Stimulated activated CD8-positive, alpha-beta memory T cell treated with anti-CD3 and anti-CD28 coated beads, Interleukin-15, amount 100 ng/mL, for 4 hours (primary cell): ENCODE measurements around the gene GNS.
"Not testable (repeated sequence)": the region's sequence is repeated elsewhere in the genome, so short reads cannot be mapped to it uniquely, and the experiment has no call there.

Source experiments
- DNase-seq, 2 donors: peaks; one replicate each; pipeline ENCODE4 v3.0.0-alpha.2; 2020; ENCODE audit warnings: low read depth in 2 of 2

GNS gene

DNA sequence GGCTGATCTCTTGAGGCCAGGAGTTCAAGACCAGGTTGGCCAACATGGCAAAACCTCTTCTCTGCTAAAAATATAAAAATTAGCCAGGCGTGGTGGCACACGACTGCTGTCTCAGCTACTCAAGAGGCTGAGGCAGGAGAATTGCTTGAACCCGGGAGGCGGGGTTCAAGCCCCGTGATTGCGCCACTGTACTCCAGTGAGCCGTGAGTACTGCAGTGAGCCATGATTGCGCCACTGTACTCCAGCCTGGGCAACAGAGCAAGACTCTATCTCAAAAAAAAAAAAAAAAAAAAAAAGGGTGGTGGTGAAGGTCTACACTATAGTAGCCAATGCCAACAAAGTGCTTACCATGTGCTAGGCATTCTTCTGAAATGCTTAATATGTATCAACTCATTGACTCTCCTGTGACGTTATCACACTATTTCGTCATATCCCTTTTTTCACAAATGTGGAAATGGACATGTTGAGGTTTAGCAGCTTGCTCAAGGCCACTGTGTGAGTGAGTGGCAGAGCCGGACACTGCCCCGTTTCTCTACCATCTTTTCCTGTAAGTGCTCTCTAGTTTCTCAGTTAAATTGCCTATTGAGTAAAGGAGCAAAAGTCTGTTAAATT is 59.6 kb downstream of the GNS start:
- no peak for DNase-seq

DNA sequence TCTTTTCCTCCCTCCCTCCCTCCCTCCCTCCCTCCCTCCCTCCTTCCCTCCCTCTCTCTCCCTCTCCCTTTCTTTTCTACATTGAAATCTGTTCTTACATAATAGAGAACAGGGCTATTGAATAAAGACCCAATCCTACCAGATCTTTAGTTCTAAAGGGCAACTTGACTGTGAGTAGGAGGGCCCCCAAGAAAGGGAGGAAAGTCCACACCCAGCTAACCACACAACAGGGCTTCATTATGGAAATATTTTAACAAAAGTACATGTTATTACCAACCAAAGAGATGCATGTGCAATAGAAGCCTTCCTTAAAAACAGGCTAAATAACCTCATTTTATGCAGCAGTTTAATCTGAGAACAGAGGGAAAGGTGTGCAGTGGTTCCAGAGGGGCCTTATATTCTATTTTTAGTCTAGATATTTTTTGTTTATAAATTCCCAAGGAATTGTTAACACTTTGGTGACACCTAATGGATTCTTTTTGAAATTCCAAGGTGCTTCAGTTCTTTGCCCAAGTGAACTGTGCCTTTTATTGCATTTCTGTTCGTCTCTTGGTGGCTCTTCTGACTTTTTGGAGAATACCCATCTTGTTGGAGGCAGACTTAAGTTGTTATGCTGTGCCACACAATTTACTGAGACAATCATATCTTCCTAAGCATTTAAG is 63.0 kb downstream of the GNS start:
- DNase-seq, result no peak

DNA sequence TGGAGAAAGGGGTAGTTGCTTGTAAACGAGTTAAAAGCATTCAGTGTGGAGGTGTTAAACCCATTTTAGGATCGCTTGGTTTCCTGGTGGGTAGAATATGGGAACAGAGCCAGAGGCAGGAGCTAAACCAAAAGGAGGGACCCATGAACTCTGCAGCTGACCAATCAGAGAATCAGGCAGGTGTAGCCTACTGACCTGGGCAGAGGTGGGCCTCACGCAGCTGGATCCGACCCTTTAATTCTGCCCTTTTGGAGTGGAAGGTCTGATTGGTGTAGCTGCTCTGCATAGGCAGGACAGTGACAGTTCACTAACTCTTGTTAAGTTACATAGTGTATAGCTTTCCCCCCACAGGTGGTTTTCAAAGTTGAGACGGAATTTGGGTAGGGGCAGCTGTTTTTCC is 63.7 kb downstream of the GNS start:
- no peak for DNase-seq

DNA sequence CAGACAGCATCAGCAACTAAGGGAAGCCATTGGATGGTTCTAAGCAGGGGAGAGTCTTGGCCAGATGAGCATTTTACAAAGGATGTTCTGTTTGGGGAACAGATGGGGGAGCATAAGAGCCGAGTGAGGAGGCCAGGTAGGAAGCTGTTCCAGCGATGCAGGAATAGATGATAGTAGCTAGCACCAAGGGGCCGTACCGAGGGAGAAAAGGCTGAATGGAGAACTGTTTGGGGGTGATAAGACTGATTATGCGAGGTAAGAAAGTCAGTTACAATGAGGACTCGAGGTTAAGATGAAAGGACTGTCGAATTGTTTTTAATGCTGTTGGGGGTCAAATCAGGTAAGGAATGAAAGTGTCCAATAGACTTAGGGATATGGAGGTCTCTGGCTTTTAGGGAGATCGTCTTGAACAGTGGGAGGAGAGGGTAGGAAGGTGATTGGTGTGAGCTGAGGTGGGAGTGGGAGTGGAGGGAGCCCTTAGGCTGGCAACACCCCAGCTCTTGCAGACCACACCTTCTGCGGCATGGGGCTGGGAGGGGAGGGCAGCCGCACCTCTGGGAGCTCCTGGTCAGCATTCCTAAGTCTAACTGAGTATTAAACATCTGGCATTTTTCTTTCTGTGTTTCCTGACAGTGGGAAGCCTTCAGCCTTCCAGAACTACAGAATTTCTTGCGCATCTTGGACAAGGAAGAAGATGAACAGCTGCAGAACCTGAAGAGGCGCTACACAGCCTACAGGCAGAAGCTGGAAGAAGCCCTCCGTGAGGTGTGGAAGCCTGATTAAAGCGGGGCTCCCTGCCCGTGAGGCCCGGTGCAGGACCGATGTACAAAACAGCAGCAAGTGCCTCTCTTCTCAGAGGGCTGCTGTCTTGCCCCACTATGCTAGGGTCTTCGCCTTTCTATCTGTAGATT is 64.8 kb downstream of the GNS start:
- no peak for DNase-seq

DNA sequence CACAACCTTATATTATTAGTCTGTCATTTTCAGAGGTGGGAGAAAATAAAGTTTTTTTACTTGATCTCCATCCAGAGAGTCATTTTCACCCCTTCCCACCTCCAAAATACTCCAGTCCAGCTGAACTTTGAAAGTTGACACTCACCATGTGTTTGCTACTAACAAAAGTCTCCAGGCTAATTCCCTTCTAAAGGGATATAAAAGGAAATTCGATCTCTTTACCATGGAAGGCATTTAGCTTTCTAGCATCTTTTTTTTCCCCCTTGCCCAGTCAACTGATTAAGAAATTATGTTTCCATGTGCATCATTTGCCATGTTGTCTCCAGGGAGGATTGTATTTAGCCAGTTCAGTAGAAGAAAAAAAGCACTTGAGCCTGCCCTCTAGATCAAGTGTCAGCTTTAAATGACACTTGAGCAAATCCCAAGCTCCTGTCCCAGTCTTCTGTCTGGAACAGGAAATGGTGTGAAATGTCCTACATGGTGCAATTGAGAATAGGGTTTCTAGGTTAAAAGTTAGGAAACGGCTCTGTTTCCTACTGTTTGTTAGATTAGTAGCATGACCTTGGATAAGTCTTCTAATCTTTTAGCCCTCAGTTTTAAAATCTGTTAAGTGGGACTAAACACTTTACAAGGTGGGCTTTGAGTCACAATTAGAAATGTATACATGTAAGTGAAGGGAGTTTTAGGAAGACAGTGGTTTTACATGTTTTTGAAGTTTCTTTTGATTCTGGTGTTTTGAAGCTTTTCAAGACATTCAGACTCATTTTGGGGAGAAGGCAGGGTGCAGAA is 67.2 kb downstream of the GNS start:
- no peak for DNase-seq

DNA sequence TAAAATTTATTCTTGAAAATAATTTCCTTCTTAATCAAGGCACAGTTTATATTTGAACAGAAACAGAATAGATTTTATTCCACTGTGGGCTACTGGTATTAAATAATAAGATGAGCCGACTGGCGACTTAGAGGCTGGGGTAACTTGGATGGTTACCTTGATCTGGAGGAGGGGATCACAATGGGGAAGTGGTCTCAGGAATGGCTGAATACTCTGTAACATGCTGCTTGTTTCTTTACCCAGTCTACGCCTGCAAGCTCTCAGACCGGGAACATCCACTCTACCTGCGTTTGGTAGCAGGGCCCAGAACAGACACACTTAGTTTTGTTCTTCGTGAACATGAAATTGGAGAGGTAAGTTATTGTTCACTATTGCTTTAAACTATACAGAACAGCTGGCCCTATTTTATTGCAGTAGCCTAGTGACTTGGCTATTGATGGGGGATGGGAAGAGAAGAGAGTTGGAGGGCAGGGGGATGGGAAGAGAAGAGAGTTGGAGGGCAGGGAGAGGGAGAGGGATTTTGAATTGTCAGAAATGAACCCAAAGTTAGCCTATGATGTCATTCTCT is 67.9 kb downstream of the GNS start:
- no peak for DNase-seq

DNA sequence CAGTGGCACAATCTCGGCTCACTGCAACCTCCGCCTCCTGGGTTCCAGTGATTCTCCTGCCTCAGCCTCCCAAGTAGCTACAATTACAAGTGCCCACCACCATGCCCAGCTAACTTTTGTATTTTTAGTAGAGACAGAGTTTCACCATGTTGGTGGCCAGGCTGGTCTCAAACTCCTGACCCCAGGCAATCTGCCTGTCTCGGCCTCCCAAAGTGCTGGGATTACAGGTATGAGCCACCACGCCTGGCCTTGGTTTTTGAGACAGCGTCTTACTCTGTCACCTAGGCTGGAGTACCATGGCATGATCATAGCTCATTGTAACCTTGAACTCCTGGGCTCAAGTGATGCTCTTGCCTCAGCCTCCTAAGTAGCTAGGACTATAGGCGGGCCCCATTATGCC is 69.0 kb downstream of the GNS start:
- not testable (repeated sequence) for DNase-seq

DNA sequence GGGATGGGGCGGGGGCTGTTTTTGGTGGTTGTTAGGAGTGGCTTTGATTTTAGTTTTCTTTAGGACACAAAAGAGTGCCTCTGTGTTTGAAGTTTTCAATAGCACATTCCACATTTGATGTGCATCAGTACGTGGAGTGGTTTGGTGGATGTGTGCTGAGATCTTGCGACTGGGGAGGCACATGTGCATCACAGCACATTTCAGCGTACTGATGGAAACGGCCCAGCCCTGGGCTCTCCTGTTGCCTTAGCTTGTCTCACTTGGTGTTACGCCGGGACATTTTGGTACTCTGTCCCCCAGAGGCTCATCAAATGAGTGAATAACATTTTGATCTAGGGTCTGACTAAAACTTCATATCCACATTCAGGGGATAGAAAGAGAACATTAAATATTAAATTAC is 70.5 kb downstream of the GNS start:
- DNase-seq, result no peak

DNA sequence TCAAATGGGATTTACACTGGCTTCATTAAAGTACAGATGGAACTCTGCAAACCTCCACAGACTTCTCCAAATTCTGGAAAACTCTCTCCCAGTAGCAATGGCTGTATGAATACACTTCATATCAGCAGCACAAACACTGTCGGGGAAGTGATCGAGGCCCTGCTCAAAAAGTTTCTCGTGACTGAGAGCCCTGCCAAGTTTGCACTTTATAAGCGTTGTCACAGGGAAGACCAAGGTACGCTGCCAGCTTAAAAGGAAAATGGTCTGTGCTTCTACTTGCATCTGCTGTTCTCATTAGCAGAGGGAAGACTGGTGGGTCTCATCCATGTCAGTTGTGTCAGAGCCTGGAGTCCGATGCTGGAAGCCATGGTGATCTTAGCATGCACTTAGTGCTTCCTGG is 71.0 kb downstream of the GNS start:
- DNase-seq, result no peak

DNA sequence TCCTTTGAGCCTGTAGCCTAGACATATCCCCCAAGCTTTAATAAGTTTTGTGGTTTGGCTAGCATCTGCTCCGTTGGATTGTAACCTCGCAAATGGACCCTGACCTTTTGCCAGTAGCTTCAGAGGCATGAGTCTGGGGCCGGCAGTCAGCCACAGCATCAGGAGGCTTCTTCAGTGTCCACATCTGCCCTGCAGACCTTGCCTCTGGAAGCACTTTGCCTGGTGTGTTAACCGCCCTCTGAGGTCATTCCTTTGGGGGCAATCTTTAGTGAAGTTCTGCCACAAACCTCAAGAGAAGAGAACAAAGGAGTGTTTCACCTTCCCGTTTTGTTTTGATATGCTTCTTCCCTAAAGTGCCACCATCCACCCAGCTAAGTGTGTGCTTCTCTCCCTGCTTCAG is 71.4 kb downstream of the GNS start:
- DNase-seq, result no peak

DNA sequence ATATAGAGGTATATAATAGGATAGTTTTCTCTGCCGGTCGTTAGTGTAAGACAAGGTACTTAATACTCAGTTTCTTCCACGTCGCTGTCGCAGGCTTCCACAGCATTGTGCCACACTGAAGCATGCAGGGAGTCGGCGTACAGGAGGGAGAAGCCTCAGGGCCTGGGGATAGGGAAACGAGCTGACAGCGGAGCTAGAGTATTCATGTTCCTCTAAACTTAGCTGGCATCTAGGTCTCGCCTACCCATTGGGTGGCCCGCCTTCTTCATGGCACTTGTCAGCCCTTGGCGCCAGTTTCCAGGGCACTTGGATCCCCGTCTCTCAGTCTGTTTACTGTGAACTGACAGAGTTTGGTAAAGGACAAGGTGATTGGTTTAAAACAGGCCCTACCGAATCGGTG is 73.6 kb downstream of the GNS start:
- DNase-seq, result no peak

DNA sequence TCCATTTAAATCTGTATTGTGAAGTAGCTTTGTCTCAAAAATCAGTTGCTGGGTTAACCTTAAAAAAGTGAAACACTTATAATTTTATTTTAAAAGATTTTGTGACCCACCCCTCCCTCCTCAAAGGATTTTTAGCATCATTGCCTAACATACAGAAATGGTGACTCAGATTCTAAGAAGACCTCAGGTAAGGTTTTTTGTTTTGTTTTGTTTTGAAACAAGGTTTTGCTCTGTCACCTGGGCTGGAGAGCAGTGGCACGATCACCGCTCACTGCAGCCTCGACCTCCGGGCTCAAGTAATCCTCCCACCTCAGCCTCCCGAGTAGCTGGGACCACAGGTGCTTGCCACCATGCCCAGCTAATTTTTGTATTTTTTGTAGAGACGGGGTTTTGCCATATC is 74.2 kb downstream of the GNS start:
- DNase-seq, result no peak

DNA sequence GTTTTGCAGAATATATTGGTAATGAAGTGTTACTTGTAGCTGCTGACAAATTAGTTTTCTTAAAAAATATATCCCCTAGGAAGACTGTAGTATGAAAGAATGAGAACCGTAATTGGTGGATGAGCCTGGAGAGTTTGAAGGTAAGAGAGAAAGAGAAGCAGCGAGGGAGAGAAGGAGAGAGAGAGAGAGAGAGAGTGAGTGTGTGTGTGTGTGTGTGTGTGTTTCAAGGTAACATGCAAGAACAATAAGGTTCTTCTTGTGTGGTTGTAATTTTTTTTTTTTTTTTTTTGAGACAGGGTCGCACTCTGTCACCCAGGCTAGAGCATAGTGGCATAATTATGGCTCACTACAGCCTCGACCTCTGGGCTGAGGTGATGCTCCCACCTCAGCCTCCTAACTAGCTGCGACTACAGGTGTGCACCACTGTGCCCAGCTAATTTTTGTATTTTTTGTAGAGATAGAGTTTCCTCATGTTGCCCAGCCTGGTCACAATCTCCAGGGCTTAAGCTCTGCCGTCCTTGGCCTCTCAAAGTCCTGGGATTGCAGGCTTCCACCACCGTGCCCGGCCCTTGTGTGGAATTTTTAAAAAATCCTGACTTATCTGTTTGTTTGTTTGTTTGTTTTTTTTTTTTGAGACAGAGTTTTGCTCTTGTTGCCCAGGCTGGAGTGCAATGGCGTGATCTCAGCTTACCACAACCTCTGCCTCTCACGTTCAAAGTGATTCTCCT is 75.2 kb downstream of the GNS start:
- no peak for DNase-seq

DNA sequence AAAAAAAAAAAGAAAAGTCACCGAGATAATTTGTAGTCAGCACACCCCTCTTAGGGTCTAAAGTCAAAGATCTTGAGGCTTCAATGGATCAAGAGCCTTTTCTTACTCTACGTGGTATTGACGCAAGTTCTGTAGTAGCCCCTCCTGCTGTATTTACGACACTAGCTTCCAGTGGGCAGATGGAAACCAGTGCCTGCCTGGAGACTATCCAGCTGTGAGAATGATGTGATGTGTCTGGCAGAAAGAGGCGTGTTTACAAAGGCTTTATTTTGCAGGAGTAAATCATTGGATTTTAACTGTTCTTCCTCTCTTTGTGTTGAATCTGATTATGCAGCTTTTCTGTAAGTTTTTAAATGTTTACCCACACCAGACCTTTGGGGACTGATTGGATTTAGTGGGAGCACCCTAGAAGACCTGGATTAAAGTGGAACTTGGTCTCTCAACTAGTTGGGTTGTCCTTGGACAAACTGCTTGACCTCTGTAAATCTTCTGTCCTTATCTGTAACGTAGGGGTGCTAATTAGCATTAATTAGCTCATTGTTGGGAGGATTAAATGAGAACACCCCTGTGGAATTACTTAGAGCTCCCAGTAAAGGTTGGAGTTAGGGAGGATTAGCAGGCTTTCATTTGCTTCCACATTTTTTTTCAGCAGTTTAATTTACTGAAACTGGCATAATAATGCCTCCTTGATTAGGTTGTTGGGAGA is 76.5 kb downstream of the GNS start:
- no peak for DNase-seq

DNA sequence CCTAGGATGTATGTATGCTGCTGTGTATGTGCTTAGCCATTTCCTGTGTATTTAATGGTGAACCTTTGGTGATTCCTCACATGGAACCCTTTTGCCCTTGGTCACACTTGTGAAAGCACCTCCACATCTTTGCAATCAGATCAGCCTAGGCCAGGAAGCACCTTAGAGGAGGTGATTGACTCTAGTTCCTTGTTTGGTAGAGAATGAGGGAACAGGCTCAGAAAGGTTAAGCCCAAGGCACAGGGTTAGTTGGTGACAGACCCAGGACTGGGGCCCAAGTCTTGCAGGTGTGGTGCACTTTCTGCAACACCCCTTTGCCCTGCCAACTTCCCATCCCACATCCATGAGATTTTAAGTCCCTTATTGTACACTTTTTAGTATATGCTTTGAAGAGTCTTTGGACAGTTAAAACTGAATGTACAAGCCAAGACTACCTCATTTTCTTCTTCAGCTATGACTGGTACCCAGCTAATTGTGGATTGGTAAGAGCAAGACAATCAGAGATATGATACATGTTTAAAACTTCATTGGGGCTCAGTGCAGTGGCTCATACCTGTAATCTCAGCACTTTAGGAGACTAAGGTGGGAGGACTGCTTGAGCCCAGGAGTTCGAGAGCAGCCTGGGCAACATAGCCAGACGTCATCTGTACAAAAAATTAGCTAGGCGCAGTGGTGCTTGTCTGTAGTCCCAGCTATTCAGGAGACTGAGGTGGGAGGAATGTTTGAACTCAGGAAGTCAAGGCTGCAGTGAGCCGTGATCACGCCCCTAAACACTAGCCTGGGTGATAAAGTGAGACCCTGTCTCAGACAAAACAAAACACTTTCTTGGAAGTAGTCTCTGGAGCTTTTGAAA is 77.8 kb downstream of the GNS start:
- DNase-seq, result no peak

DNA sequence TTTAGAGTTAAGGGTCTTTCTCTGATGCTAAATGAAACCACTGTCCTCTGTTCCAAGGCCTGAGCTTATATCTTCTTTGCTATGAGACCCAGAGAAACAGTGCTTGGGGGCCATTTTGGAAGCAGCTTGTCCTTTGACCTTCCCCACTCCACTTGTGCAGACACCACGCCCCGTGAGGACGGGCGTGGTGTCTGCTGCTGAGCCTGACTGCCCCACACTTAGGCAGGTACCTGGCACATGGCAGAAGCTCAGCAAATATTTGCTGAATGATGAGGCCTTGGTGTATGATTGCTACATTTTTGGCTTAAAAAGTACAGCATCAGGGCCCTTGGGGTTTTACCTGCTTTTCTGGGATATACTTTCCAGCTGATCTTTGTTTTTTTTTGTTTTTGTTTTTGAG is 79.0 kb downstream of the GNS start:
- DNase-seq, result no peak

DNA sequence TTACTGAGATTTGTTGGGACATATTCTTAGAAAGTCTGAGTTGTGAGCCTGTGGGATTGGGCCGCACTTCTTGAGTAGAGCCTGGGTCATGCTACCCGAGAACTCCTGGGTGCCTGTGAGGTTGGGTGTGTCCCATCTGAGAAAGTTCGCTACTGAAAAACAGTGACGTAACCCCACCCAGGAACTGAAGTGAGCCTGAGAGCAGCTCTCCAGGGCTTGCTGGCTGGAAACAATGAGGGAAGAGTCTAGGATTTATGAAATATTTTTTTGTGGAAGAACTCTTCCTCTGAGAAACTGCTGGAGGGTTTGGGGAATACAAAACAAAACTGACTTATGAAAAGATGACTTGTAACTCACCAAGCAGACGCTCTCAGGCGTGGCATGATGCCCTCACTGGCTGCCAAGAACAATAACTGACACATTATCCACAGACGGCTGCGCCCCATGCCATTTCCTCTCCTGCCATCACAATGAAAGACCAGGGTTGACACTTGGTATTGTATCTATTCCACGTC is 79.7 kb downstream of the GNS start:
- DNase-seq, result peak in 1 of 2 donors; percentile 26

DNA sequence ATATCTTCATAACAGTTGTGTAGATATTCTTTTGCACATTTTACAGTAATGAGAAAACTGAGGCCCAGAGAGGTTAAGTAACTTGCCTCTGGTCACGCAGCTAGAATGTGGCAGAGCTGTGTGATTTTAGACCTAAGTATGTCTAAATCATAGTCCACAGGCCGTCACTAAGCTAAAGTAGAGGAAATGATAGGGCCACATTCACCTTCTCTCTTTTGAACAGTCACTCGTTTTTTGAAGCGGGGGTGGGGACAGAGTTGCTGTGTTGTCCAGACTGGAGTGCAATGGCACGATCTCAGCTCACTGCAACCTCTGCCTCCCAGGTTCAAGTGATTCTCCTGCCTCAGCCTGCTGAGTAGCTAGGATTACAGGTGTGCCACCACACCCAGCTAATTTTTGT is 80.4 kb downstream of the GNS start:
- DNase-seq, result no peak

DNA sequence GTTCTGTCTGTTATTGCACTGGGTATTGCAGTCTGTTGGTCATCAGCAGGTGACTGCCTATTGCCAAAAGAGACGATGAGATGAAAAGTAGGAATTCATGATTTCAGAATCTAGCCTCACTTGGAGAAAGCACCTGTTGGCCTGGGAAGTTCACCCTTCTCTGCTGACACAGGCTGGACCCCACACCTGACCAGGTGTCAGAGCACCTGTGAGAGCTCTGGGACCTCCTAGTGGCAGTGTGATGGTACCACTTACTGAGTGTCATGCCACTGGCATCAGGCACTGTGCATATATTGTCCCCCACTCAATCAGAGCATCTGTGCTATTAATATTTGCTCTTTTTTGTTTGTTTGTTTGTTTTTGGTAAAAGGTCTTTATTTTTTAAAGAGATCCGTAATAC is 81.0 kb downstream of the GNS start:
- DNase-seq, result no peak
